AG09309 (cell line): ENCODE data around the gene H2AZ2.

ENCODE experiments used
- DNase-seq: peaks from one replicate; pipeline ENCODE4 v3.0.0-alpha.2; 2010; ENCODE audit warnings: low read depth
- H3K4me3 ChIP-seq: 2 replicates; pipeline ENCODE4 v1.5.1; 2011; ENCODE audit warnings: mild to moderate bottlenecking, low read depth, low read length, moderate library complexity; ENCODE audit not compliant: control insufficient read depth
- CTCF ChIP-seq: IDR thresholded peaks from 2 replicates; pipeline ENCODE4 v1.5.1; 2011; ENCODE audit warnings: mild to moderate bottlenecking, low read depth, low read length, inconsistent platforms; ENCODE audit not compliant: insufficient read depth, control insufficient read depth; ENCODE audit errors: missing control alignments

The H2AZ2 gene

GRCh38 chr7:44838751-44839150 lies 9.1 kb downstream of the H2AZ2 start:
- DNase-seq = no peak
- H3K4me3 ChIP-seq = no peak overlapping the region
- TF ChIP-seq CTCF = no peak

- no peak for TF ChIP-seq CTCF
- H3K4me3 ChIP-seq = no peak overlapping the region
- no peak for DNase-seq
Measured at GRCh38 chr7:44827567-44827966, 20.3 kb downstream of the H2AZ2 start.

- no peak for TF ChIP-seq CTCF
- H3K4me3 ChIP-seq = no peak overlapping the region
- DNase-seq = no peak
Measured at GRCh38 chr7:44824894-44825526, 22.9 kb downstream of the H2AZ2 start.

GRCh38 chr7:44823255-44823781 lies 24.6 kb downstream of the H2AZ2 start:
- no peak for TF ChIP-seq CTCF
- no peak for DNase-seq
- H3K4me3 ChIP-seq = no peak overlapping the region

- no peak for TF ChIP-seq CTCF
- H3K4me3 ChIP-seq = no peak overlapping the region
- DNase-seq = no peak
Measured at GRCh38 chr7:44819292-44819691, 28.6 kb downstream of the H2AZ2 start.

- no peak for DNase-seq
Measured at GRCh38 chr7:44814919-44815318, 33.0 kb downstream of the H2AZ2 start.

More at GRCh38 chr7:44814919-44815318, 33.0 kb downstream of the H2AZ2 start:
- no peak overlapping the region for H3K4me3 ChIP-seq
- TF ChIP-seq CTCF = no peak
